Measurements from ENCODE around the gene ELFN2.

Gene ELFN2

DNA sequence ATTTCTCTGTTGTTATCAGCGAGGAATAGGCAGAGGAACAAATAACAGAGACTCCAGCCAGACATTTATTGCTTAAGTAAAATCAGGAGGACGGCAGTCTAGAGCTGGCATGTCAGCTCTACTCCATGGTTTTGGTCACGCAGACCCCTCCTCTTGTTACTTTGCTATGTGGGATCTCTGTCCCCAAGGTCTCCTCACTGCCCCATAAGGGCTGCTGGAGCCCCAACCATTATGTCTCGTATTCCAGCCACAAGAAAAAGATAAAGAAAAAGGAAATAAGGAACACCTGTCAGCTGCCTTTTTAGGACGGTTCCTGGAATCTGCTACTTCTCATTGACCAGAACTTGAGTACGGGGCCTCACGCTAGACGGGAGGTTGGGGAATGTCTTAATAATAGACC is 70.4 kb downstream of the ELFN2 start:
- DNase-seq (ENCODE audit: low read depth), result no peak

DNA sequence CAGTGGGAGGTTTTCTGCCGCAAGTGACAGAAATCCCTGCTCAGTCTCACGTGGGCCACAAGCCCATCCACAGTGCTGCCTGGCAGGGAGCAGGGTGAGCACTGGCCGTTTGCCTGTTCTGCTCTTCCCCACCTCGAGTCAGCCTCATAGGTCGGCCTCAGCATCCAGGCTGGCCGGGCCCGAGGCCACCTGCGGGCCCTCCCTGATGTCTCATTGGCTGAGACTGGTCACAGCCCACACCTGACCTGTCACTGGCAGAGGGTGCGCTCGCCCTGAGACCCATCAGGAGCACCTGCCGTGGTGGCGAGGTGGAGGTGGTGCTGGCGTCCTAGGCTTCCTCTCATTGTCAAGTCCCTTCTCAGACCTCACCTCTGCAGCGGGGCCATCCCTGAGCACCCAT is 72.1 kb downstream of the ELFN2 start:
- DNase-seq (ENCODE audit: low read depth), result no peak

DNA sequence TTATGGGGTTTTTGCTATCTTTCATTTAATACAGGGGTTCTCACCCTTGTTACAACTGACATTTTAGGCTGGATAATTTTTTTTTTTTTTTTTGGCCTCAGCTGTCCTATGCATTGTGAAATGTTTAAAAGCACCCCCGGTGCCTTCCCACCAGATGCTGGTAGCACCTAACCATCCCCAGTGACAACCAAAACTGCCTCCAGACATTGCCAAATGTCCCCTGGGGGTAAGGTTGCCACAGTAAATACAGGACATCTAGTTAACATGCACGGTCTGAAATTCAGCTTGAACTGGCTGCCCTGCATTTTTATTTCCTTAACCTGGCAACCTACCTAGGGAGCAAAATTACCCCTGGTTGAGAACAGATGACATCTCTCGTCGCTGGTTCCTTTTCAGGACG is 72.6 kb downstream of the ELFN2 start:
- no peak for DNase-seq (ENCODE audit: low read depth)

DNA sequence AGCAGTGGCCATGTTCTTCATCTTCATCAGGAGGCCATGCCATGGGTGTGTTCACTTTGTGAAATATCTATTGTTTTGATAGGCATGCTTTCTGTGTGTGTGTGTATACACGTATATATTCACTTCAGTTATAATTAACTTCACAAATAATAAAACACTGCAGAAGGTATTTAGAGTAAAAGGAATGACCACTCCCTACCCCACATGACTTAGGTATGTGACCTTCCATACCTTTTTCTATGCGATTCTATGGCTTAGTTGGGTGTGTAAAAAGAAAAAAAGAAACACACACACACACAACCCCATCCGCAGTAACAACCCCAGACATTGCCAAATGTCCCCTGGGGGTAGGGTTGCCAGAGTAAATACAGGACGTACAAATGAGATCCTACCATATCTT is 73.0 kb downstream of the ELFN2 start:
- no peak for DNase-seq (ENCODE audit: low read depth)

DNA sequence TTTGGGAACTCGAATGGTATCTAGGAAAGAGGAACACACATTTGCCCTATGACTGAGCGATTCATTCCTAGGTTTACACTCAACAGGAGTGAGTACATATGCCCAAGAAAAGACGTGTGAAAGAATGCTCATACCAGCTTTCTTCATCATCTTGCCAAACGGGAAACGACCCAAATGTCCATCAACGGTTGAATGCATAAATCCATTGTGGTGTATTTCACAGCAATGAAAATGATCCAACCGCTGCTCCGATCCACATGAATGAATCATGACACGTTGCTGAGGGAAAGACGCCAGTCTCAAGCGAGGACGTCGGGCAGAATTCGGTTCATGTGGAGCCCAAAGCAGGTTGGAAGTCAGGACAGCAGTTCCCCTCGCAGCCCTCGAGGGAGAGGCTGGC is 73.4 kb downstream of the ELFN2 start:
- DNase-seq (ENCODE audit: low read depth), result no peak

DNA sequence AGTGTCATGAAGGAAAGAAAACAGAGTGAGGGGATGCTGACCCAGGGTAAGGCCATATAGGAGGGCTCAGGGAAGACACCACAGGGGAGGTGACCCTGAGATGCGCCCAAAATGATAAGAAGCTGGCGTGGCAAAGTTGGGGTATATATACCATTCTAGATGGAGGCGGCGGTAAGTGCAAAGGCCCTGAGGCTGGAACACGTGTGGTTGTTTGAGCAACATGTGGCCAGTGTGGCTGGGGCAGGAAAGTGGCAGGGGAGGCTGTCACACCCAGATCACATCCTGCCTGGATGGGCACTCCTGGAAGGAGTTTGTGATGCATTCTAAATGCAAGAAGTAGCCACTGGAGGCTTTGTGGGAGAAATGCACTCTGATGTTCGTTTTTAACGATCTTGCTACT is 74.8 kb downstream of the ELFN2 start:
- DNase-seq (ENCODE audit: low read depth), result no peak

DNA sequence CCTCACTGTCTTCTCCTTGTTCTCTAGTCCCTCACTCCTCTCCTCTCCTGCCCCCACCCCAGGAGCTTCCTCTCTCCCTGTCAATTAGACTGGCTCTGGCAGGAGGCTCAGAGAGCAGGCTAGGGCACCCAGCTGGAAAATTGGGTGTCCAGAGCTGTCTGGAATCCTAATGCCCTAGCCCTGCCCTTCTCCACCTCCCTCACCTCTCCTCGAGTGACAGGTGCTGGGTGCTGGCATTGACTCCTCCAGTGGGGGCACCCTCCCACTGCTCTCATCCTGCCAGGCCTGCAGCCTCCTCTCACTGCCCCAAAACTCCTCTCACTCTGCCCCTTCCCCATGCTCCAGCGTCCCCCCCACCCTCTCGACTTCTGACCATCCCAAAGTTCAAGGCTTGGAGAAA is 76.0 kb downstream of the ELFN2 start:
- DNase-seq (ENCODE audit: low read depth), result no peak

DNA sequence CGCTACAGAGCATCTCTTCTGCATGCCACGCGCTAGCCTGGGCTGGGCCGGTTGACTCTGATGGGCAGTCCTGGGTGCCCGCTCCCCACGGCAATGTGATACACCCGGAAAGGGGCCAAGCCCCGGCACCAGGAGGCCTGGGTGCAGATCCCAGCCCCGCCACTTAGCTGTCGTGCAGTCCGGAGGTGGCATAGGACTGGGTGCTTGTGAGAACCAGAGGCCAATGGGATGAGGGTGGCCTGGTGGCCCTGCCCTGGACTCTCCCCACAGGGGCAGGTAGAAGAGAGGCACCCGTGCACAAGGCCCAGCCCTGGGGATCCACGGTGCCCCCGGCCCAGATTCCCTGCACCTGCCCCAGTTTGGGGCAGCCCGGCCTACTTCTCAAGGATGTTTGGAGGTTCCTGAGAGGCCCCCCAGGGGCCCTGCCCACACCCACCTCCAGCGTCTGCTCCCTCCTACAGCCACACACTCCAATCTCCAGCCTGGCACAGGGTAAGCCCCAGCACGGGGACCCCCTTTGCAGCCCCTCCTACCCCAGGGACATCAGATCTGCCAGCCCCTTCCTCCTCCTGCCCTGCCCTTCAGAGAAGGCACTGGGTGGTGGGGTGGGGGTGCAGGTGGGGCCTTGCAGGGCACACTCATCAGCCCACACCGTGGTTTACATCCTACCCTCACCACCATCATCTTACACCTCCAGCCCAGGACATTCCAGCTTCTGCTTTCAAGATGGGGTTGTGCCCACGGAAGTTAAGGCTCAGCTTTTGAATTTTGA is 78.0 kb downstream of the ELFN2 start:
- DNase-seq (ENCODE audit: low read depth), result no peak

DNA sequence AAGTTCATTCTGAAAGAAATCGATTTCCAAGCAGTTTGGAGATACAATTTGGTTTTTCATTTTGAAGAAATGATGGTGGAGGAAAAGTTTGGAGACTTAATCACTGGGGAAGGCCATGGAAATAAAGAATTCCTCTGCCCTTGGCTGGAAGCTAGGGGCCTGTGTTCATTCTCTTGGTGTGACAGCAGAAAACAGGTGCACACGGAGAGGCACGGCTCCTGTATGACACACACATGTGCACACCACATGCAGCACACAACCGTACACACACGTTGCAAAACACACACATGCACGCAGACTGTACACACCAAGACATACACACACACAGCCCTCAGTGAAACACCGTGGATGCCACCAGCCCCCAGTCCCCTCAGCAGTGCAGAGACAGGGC is 80.8 kb downstream of the ELFN2 start:
- no peak for DNase-seq (ENCODE audit: low read depth)

DNA sequence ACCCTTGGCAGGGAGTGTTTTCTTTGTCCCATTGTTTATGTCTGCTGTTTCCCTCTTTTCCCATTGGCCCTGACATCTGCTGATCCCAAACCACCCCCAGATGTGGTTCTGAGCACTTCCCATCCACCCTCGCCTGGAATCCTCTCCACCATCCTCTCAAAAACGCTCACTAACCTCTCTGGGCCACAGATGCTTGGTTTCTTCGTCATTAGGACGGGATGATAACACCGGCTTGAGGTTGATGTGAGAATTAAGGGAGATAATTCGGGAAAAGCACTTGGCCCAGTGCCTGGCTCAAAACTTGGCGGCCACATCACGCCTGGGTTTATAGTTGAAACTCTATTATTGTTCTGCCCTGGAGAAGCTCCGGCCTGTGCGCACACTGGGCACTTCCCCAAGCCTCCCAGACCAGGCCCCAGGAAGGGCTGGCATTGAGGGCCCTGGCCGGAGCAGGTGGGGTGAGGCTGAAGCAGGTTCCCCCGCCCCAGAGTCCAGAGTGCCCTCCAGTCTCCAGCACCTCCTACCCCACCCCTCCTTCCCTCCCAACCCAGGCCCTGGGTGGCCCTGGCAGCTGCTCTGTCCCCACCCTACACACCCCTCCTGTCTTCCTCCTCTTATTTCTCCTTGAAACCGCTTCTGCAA is 81.3 kb downstream of the ELFN2 start:
- peak; percentile 32 for DNase-seq (ENCODE audit: low read depth)

DNA sequence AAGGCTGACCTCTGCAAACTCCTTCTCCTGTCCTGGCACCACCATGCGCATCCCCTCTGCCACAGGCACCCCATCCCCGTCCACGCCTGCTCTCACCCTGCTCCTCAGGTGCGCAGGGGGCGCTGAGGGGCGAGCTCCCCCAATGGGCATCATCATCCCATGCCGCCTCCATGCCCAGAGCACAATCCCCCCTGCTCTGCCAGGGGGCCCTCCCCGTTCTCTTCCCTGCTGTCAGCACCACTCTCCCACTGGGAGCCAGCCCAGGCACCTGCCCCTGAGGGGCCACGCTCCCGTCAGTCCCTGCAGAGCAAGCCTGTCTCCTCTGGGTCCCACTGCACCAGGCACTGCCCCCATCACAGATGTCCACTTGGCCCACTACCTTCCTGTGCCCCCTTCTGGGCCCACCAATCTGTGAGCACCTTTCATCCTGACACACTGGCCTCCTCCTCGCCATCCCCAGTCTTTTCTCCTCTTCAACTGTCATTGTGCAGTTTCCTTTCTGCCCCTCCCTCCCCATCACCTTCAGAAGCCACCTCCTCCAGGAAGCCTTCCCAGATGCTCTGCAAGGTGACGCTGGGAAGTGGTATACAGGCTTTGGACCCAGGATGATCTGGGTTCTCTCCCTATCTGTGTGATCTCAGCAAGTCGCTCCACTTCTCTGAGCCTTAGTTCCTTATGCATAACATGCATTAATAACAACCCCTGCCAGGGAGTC is 82.4 kb downstream of the ELFN2 start:
- no peak for DNase-seq (ENCODE audit: low read depth)

DNA sequence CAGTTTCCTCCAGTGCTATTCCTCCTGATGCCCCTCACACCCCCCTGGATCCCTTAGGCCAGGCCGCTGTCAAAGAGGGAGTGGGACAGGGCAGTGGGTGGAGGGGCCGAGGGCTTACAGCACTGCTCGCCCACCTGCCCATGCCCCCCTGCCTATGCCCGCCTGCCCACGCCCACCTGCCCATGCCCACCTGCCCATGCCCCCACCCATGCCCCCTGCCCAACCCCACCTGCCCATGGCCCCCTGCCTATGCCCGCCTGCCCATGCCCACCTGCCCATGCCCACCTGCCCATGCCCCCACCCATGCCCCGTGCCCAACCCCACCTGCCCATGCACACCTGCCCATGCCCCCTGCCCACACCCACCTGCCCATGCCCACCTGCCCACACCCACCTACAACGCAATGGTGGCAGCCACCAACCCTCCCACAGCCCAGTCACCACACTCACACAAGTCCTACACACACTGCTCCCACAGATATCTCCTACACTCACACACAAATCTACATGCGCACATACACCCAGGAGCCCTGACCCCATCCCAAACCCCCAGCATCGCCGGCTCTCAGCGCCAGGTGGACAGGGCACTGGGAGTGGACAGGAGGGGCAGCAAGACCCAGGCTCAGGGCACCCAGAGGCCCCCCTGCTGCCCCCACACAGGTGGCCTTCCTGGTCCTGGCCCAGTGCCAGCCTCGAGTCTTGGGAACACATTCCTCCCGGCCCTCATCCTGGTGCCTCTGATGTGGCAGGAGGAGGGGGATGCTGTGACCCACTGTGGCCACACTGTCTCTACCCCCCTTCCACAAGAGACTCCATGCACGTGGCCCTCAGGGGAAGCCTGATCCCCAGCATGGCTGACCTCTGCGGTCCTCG is 83.2 kb downstream of the ELFN2 start:
- no peak for DNase-seq (ENCODE audit: low read depth)

DNA sequence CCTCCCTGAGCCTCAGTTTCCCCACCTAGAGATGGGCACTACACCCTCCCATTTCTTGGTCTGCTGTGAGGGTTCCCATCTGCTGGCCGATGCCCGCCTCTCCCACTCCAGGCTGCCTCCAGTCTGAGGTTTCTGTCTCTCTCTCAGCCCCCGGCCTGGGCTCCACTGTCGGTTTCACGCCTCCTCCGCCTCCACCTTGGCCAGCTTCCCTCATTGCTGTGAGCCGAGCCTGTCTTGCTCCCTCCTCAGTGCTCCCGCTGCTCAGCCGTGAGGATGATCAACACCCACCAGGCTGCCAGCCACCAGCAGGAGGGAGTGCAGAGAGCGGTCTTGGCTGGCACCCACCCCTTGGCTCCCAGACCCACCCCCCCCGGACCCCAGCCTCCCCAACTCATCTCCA is 83.9 kb downstream of the ELFN2 start:
- DNase-seq (ENCODE audit: low read depth), result no peak

DNA sequence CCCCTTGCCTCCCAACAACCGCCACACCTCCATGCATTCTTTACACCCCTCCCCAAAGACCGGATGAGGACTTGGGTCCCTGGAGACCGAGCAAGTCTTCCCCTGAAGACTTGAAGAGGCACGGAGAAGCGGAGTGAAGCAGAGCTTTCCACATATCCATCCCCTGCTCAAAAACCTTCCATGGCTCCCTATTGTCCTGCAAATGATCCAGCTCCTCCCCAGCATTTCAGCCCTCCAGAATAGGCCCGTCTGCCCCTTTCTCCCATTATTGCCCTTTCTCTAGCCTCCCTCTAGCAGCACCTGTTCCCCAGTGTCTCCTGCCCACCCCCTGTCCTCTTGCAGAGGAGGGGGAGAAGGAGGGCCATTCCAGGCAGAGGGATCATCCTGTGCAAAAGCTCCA is 85.2 kb downstream of the ELFN2 start:
- no peak for DNase-seq (ENCODE audit: low read depth)

DNA sequence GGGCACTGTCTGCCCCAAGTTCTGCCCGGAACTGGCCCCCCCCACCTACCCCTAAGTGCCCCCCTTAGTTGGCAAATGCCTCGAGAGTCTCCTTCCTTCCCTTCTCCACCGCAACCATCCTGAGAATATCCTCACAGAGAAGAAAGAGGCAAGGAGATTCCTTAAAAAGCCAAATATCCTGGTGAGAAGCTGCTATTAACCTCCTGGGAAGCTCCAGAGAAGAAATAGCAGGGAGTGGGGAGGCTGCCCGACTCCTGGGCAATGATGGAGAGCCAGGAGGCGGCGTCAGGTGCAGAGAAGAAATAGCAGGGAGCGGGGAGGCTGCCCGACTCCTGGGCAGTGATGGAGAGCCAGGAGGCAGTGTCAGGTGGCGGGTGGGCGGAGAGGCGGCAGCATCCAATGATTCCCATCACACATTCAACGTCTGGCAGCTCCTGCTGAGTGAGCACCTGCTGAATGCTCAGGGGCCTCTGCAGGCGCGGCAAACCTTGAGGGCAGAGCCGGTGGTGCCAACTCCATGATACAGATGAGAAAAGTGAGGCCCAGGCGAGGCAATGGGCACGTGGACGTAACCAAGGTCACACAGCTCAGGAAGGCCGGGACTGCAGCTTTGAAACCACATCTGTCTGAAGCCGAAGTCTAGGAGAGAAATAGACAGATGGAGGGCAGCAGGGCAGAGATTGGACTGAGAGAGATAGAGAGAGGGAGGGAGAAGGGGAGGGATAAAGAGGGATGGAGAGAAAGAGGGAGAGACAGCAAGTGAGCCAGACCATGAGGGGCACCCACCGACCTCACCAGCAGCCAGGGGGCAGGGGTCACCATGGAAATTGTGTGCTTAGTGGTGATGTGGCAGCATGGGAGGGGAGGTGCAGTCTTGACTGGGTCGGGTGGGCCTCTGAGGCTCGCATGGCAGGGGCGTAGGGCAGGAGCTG is 86.7 kb downstream of the ELFN2 start:
- DNase-seq (ENCODE audit: low read depth), result no peak

DNA sequence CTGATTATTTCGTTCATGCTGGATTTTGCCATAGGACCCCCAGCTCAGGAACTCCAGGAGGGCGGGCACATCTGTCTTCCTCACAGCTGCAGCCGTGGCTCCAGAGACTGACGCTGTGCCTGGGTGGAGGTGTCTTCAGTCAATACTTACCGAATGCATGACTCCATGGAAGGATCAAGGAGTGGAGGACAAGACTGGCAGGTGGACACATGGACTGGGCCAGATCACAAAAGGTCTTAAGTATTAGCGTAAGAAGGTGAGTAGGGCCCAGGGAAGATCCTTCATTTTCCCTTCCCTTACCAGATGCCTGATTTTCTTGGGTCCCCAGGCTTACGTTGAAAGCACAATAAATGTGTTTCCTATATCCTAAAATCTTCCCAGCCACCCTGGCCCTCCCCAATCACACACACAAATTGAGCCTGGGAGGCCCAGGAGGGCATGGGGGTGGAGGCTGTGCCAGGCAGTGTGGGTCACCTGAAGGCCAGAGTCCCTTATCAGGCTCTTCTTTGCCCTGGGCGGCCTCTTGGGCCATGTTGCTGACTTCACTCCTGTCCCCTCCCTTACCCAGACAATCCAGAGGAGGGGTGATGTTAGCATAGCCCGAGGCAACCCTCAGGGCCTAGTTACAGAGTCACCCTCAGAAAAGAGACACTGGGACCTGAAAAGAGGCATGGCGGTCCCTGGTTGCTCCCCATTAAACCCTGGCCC is 88.6 kb downstream of the ELFN2 start:
- DNase-seq (ENCODE audit: low read depth), result no peak

DNA sequence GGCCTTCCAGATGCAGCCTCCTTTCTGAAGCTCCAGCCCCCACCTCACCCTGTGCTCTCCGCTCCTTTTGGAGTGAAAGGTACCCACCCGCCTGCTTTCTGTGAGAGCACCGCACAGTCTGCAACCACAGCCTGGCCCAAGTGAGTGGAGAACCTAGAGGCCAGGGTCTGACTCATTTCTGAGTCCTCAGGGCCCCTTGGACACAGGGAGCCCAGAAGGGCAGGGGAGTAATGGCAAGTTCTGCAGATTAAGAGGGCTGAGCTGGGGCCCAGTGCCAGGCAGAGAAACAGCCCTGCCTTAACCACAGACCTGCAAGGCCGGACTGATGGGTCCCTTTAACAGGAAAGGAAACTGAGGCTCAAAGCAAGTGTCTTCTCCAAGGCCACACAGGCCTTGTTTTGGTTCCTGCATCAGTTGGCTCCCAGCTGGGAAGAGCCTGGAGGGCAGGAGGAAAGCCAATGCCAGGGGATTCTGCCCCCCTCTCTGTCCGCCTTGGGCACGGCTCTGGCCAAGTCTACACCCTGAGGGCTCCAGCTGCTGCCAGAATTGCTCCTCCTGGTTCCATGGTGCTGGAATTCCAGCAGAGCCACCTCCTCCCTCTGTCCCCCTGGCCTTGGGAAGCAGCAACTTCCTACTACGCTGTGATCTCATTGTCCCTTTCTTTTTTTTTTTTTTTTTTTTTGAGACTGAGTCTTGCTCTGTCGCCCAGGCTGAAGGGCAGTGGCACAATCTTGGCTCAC is 89.9 kb downstream of the ELFN2 start:
- no peak for DNase-seq (ENCODE audit: low read depth)

DNA sequence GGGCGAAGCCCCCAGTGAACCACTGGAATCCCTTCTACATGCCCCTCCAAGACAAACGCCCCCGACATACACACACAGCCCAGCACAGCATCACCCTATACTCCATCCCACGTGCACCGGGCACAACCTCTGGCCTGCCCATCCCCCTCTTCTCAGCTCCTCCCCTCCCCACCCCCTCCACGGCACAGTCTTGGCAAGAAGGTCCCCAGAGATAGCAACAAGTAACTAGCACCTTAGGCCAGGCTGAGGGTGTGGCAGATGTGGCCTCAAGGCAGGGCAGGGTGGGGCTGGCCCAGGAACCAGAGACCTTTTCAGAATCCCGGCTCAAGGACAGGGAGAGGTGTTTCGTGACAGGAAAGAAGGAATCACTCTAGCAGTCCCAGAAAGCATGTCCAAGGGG is 90.7 kb downstream of the ELFN2 start:
- DNase-seq (ENCODE audit: low read depth), result no peak

DNA sequence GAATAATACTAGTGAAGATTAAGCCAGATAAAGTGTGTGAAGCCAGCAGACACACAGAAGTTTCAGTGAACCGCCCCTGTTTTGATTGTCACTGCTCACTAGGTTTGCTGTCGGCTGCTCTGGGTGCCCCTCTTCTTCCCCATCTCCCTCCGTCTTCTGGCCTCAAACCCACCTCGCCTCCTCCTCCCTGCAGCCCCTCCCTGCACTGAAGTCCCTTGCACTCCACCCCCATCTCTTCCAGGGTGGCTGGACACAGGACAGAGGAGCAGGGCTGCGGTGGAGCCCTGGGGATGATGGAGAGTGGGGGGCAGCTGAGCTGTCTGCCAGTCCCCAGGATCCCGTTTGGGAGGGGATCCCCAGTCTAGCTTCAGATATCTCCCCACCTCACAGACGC is 91.5 kb downstream of the ELFN2 start:
- DNase-seq (ENCODE audit: low read depth), result no peak

Data from fibroblast of the conjunctiva (primary cell).